HepG2 (cell line): ENCODE data around the gene ARHGEF16. TPM values are rescaled to one million over a fixed set of nuclear protein-coding genes. Genes with fewer than 3 reads are reported as not detected.

ENCODE experiments used
- ATAC-seq: fragments of 200-7000 bp; cut with Tn5 transposase; 3 replicates; pipeline ENCODE4 v1.9.1; 2020; ENCODE audit warnings: mild to moderate bottlenecking, moderate library complexity
- BruUV-seq: library from RNA; stranded (reverse); fragments of 400-500 nt; replicated peaks from 2 replicates; lab custom pipeline; 2021; lab: Mats Ljungman, UMichigan
- CTCF ChIA-PET: fragments of 300-600 bp; formaldehyde crosslinking; extraction: SDS; loops from one replicate; lab custom pipeline; 2021; ENCODE audit warnings: low total read pairs, inconsistent platforms, low intra/inter-chr PET ratio; lab: Yijun Ruan, JAX
- POLR2A ChIA-PET: fragments of 350-600 bp; sonication (Branson Sonifier 250); formaldehyde crosslinking; loops from one replicate; lab custom pipeline; 2020; ENCODE audit warnings: antibody characterized with exemption, inconsistent platforms; lab: Yijun Ruan, JAX
- DNase-seq: peaks from one replicate; pipeline ENCODE4 v3.0.0-alpha.2; 2015; ENCODE audit warnings: low spot score
- FAIRE-seq: peaks from 3 replicates; lab custom pipeline; 2011; peaks lifted over from hg19 to GRCh38; lab: Jason Lieb, UNC
- H2AFZ ChIP-seq: one replicate; pipeline ENCODE4 v1.6.1; 2011; ENCODE audit warnings: low read length, inconsistent platforms
- H3K27ac ChIP-seq: fragments of 300-600 bp; 3 replicates; pipeline ENCODE4 v1.8.0; 2011; ENCODE audit warnings: mixed run types, mild to moderate bottlenecking, mixed read lengths, low read length, inconsistent platforms; ENCODE audit not compliant: insufficient read depth; ENCODE audit errors: extremely low read length
- H3K27me3 ChIP-seq, 2 experiments: fragments of 200-600 bp in 1 of 2; 2 replicates in 1 of 2; 3 replicates in 1 of 2; pipeline versions ENCODE4 v1.6.0 to v1.8.0; 2011; ENCODE audit warnings: low read length in 2 of 2, mild to moderate bottlenecking in 2 of 2, moderate library complexity in 2 of 2, inconsistent platforms in 1 of 2; ENCODE audit not compliant: insufficient read depth in 2 of 2, control insufficient read depth in 1 of 2
- H3K36me3 ChIP-seq, 2 experiments: fragments of 200-600 bp in 1 of 2; replicated peaks in 1 of 2; 2 replicates in 1 of 2; 3 replicates in 1 of 2; pipeline versions ENCODE4 v1.5.1 to v1.8.0; 2011; ENCODE audit warnings: low read length in 2 of 2, inconsistent platforms in 1 of 2; ENCODE audit not compliant: insufficient read depth in 2 of 2, control insufficient read depth in 1 of 2
- H3K4me1 ChIP-seq: 2 replicates; pipeline ENCODE4 v1.5.1; 2012; ENCODE audit warnings: low read length, inconsistent platforms; ENCODE audit not compliant: insufficient read depth
- H3K4me2 ChIP-seq: 2 replicates; pipeline ENCODE4 v1.6.0; 2011; ENCODE audit warnings: low read depth, low read length, inconsistent platforms
- H3K4me3 ChIP-seq, 3 experiments: fragments of 200-600 bp in 1 of 3; sonication (generic), shearing (Covaris generic) in 1 of 3; replicated peaks in 1 of 3; 2 replicates each; pipeline ENCODE4 v1.5.1; 2011 to 2016; ENCODE audit warnings: low read length in 3 of 3, inconsistent platforms in 2 of 3, low read depth in 2 of 3, mild to moderate bottlenecking in 2 of 3, control low read depth in 1 of 3, mixed read lengths in 1 of 3; ENCODE audit not compliant: insufficient read depth in 1 of 3
- H3K79me2 ChIP-seq: one replicate; pipeline ENCODE4 v1.6.1; 2011; ENCODE audit warnings: low read length, inconsistent platforms; ENCODE audit not compliant: insufficient read depth
- H3K9ac ChIP-seq: 2 replicates; pipeline ENCODE4 v1.6.0; 2011; ENCODE audit warnings: mild to moderate bottlenecking, low read depth, low read length, inconsistent platforms; ENCODE audit not compliant: insufficient read depth
- H3K9me3 ChIP-seq: 2 replicates; pipeline ENCODE4 v1.5.1; 2012; ENCODE audit warnings: mild to moderate bottlenecking, low read length
- H4K20me1 ChIP-seq: 2 replicates; pipeline ENCODE4 v1.6.0; 2011; ENCODE audit warnings: inconsistent platforms, mild to moderate bottlenecking, low read length, moderate library complexity; ENCODE audit not compliant: insufficient read depth
- AGO1 ChIP-seq: fragments of 200-400 bp; formaldehyde crosslinking; IDR thresholded peaks from 2 replicates; pipeline ENCODE4 v1.6.1; 2017; ENCODE audit warnings: mild to moderate bottlenecking, low read depth, low read length, moderate library complexity; ENCODE audit not compliant: poor library complexity, severe bottlenecking
- AGO2 ChIP-seq: fragments of 200-400 bp; formaldehyde crosslinking; optimal IDR thresholded peaks from 2 replicates; pipeline ENCODE3; 2017; ENCODE audit warnings: mild to moderate bottlenecking, low read depth, low read length, moderate library complexity
- HOXA9 ChIP-seq: sonication (generic); formaldehyde crosslinking; IDR thresholded peaks from 2 replicates; pipeline ENCODE4 v1.8.1; 2022; ENCODE audit warnings: missing genetic modification reagents, mild to moderate bottlenecking, moderate library complexity, borderline replicate concordance
- NFYB ChIP-seq: sonication (generic); formaldehyde crosslinking; IDR thresholded peaks from 2 replicates; pipeline ENCODE4 v1.4.0; 2020; ENCODE audit warnings: missing genetic modification reagents
- ZNF512B ChIP-seq: sonication (generic); formaldehyde crosslinking; IDR thresholded peaks from 2 replicates; pipeline ENCODE4 v1.5.1; 2020; ENCODE audit warnings: missing genetic modification reagents, mild to moderate bottlenecking, borderline replicate concordance
- WGBS: methylation state at CpG from one replicate; pipeline ENCODE4 v1.1.6; 2017; ENCODE audit warnings: low lambda C conversion rate; 5-methylcytosine and 5-hydroxymethylcytosine counted together
- in situ Hi-C: cut with HindIII; loops from 2 replicates; pipeline ENCODE4 v1.10.0; 2017; ENCODE audit warnings: low pct_unique_long_range_greater_than_20kb; ENCODE audit not compliant: extremely low pct_ligation_motif_present
- intact Hi-C: fragments of 100-400 bp; cut with micrococcal nuclease; formaldehyde crosslinking; loops from one replicate; pipeline ENCODE4 v1.10.0; 2022; ENCODE audit not compliant: unreplicated experiment
- polyA plus RNA-seq, 8 experiments: library from polyadenylated mRNA; depleted of rRNA in 3 of 8; stranded (reverse) in 7 of 8; unstranded in 1 of 8; fragments of >200 nt; fragmentation: Illumina TruSeq in 4 of 8; extraction: Trizol in 4 of 8; gene quantifications; 2 replicates each; pipeline versions ENCODE4 v1.2.1 to v1.2.3, GENCODE V29; 2011 to 2016; ENCODE audit warnings: low read depth in 4 of 8, missing spikeins in 1 of 8, mixed read lengths in 1 of 8; ENCODE audit not compliant: insufficient read depth in 1 of 8
- total RNA-seq, 5 experiments: library from RNA; depleted of rRNA; stranded (reverse); fragments of >200 nt; fragmentation: Illumina TruSeq; extraction: Trizol; gene quantifications; 2 replicates each; pipeline ENCODE4 v1.2.3, GENCODE V29; 2016; ENCODE audit warnings: low read depth in 1 of 5

Gene ARHGEF16
- total and polyA plus RNA-seq, 2 of the 13 experiments (the other 11 are each of a cell fraction or from before 2014, with no cell fraction given): 20.3 to 39.9 TPM

GRCh38 chr1:3523980-3524379 lies 69.5 kb downstream of the ARHGEF16 start:
- WGBS: no CpG with 5 or more reads among the region's 13 CpGs

More at GRCh38 chr1:3523980-3524379, 69.5 kb downstream of the ARHGEF16 start:
- ChIA-PET CTCF (no interaction called here), POLR2A (no interaction called here)
- Histone ChIP-seq H3K9me3 (no peaks in the 10 kb centered on the region), H3K4me3 (no peak overlapping the region), H3K4me2 (no peak overlapping the region), H3K79me2 (no peaks in the 10 kb centered on the region), H2AFZ (no peak overlapping the region), H4K20me1 (peaks cover 8% of the 10 kb centered on the region; the same call in 1 of the 2 replicates), H3K9ac (no peak overlapping the region), H3K27ac (no peak overlapping the region), H3K4me1 (no peaks in the 10 kb centered on the region), H3K36me3 (no peaks in the 10 kb centered on the region), H3K27me3 (peaks cover 17 to 64% of the 10 kb centered on the region in 2 experiments; a peak in 4 of 5 replicates)
- no TSS peak for BruUV-seq
- ATAC-seq: no peak
- in situ Hi-C loops: no loop called here
- TF ChIP-seq HOXA9 (CRISPR knock-in tag): no peak
- no peak for TF ChIP-seq NFYB (CRISPR knock-in tag)
- peak; percentile 88 for TF ChIP-seq AGO1
- TF ChIP-seq ZNF512B: no peak
- TF ChIP-seq AGO2: peak; percentile 87
- no peak for DNase-seq
- FAIRE-seq: no peak
- intact Hi-C loops: no loop called here
